Right atrium auricular region (tissue), 2 donors: Measurements from ENCODE around the gene ITPR2. TPM values are rescaled to one million over a fixed set of nuclear protein-coding genes. Genes with fewer than 3 reads are reported as not detected.
"Not testable (repeated sequence)": the region's sequence is repeated elsewhere in the genome, so short reads cannot be mapped to it uniquely, and the experiment has no call there.

ENCODE experiments used
- DNase-seq: peaks from one replicate; pipeline ENCODE4 v3.0.0-alpha.2; 2019; ENCODE audit warnings: low spot score
- H3K27ac ChIP-seq, 2 donors: fragments of 200-600 bp; sonication (generic); 1 replicate in 1 of 2; 2 replicates in 1 of 2; pipeline ENCODE4 v1.5.1; 2016 to 2019
- H3K27me3 ChIP-seq, 2 donors: fragments of 200-600 bp; sonication (generic); one replicate each; pipeline versions ENCODE4 v1.5.1 to v1.6.0; 2017 to 2019
- H3K36me3 ChIP-seq: fragments of 200-600 bp; sonication (generic); one replicate; pipeline ENCODE4 v1.5.1; 2016
- H3K4me1 ChIP-seq, 2 donors: fragments of 200-600 bp; sonication (generic); one replicate each; pipeline versions ENCODE4 v1.5.1 to v1.6.0; 2017 to 2019
- H3K4me3 ChIP-seq, 2 donors: fragments of 200-600 bp; sonication (generic); 1 replicate in 1 of 2; 2 replicates in 1 of 2; pipeline ENCODE4 v1.5.1; 2017 to 2019; ENCODE audit warnings: mild to moderate bottlenecking in 1 of 2, moderate library complexity in 1 of 2
- H3K9me3 ChIP-seq, 2 donors: fragments of 200-600 bp; sonication (generic); one replicate each; pipeline ENCODE4 v1.5.1; 2019
- CTCF ChIP-seq, 2 donors: fragments of 200-600 bp; sonication (generic); IDR thresholded peaks; one replicate each; pipeline ENCODE4 v1.5.1; 2019; ENCODE audit warnings: antibody characterized with exemption in 2 of 2
- total RNA-seq, 2 donors: library from RNA; depleted of rRNA; stranded (reverse); fragments of >200 nt; gene quantifications; one replicate each; pipeline ENCODE4 v1.1.0, GENCODE V29; 2016

Gene ITPR2
- total RNA-seq, 2 donors from 2014 or later: 13.0 to 20.7 TPM

- TF ChIP-seq CTCF (IDR thresholded peaks at IDR 0.05): no peak
- H3K27me3 ChIP-seq: no peaks in the 10 kb centered on the region
- DNase-seq: no peak
- peaks cover 0 to 11% of the 10 kb centered on the region in 2 donors for H3K4me1 ChIP-seq
- no peaks in the 10 kb centered on the region for H3K36me3 ChIP-seq
- no peak overlapping the region for H3K4me3 ChIP-seq
- no peak overlapping the region for H3K27ac ChIP-seq
- H3K9me3 ChIP-seq: peaks cover 0 to 5% of the 10 kb centered on the region in 2 donors
Observed at GRCh38 chr12:26782372-26783130, 50.4 kb downstream of the ITPR2 start.

- H3K27ac ChIP-seq, H3K27me3 ChIP-seq, DNase-seq, H3K36me3 ChIP-seq, H3K4me1 ChIP-seq, H3K4me3 ChIP-seq: not testable (repeated sequence)
- peaks cover 0 to 19% of the 10 kb centered on the region in 2 donors for H3K9me3 ChIP-seq
Observed at GRCh38 chr12:26780656-26781055, 52.3 kb downstream of the ITPR2 start.

- not testable (repeated sequence) for H3K36me3 ChIP-seq, DNase-seq, H3K4me1 ChIP-seq, H3K27me3 ChIP-seq, H3K4me3 ChIP-seq, H3K27ac ChIP-seq
- peaks cover 0 to 19% of the 10 kb centered on the region in 2 donors for H3K9me3 ChIP-seq
Observed at GRCh38 chr12:26778173-26778775, 54.7 kb downstream of the ITPR2 start.

GRCh38 chr12:26777236-26777635 lies 55.8 kb downstream of the ITPR2 start:
- Histone ChIP-seq H3K27ac (no peak overlapping the region), H3K9me3 (peaks cover 0 to 19% of the 10 kb centered on the region in 2 donors), H3K36me3 (no peaks in the 10 kb centered on the region), H3K4me1 (no peaks in the 10 kb centered on the region), H3K4me3 (no peak overlapping the region), H3K27me3 (no peaks in the 10 kb centered on the region)
- DNase-seq: no peak
- TF ChIP-seq CTCF (IDR thresholded peaks at IDR 0.05): no peak

- H3K27ac ChIP-seq, H3K27me3 ChIP-seq, H3K4me3 ChIP-seq, H3K4me1 ChIP-seq, H3K36me3 ChIP-seq, DNase-seq: not testable (repeated sequence)
- H3K9me3 ChIP-seq: peaks cover 0 to 19% of the 10 kb centered on the region in 2 donors
Observed at GRCh38 chr12:26775991-26776390, 57.0 kb downstream of the ITPR2 start.

- H3K27ac ChIP-seq: no peak overlapping the region
- H3K4me1 ChIP-seq: no peaks in the 10 kb centered on the region
- no peaks in the 10 kb centered on the region for H3K36me3 ChIP-seq
- TF ChIP-seq CTCF (IDR thresholded peaks at IDR 0.05): no peak
- DNase-seq: no peak
- no peak overlapping the region for H3K4me3 ChIP-seq
- H3K9me3 ChIP-seq: peaks cover 0 to 19% of the 10 kb centered on the region in 2 donors
- H3K27me3 ChIP-seq: no peaks in the 10 kb centered on the region
Observed at GRCh38 chr12:26773313-26774104, 59.5 kb downstream of the ITPR2 start.

GRCh38 chr12:26771861-26772260 lies 61.1 kb downstream of the ITPR2 start:
- Histone ChIP-seq H3K36me3 (no peaks in the 10 kb centered on the region), H3K27ac (no peak overlapping the region), H3K9me3 (peaks cover 0 to 7% of the 10 kb centered on the region in 2 donors), H3K4me1 (no peaks in the 10 kb centered on the region), H3K4me3 (no peak overlapping the region), H3K27me3 (no peaks in the 10 kb centered on the region)
- no peak for TF ChIP-seq CTCF (IDR thresholded peaks at IDR 0.05)
- DNase-seq: no peak
